ENCODE data around the gene SFMBT1. TPM values are rescaled to one million over a fixed set of nuclear protein-coding genes. Genes with fewer than 3 reads are reported as not detected.

SFMBT1 gene
- total RNA-seq, 1 donor, result 7.5 TPM

- DNase-seq (ENCODE audit: low read depth), result no peak
- H3K4me3 ChIP-seq (ENCODE audit: low read depth, low read length), result no peak overlapping the region
- no peak for TF ChIP-seq CTCF (IDR thresholded peaks at IDR 0.05; ENCODE audit: insufficient read depth, low read length)
These were observed 158.7 kb downstream of the SFMBT1 start for GRCh38 chr3:52887166-52887565.

DNA sequence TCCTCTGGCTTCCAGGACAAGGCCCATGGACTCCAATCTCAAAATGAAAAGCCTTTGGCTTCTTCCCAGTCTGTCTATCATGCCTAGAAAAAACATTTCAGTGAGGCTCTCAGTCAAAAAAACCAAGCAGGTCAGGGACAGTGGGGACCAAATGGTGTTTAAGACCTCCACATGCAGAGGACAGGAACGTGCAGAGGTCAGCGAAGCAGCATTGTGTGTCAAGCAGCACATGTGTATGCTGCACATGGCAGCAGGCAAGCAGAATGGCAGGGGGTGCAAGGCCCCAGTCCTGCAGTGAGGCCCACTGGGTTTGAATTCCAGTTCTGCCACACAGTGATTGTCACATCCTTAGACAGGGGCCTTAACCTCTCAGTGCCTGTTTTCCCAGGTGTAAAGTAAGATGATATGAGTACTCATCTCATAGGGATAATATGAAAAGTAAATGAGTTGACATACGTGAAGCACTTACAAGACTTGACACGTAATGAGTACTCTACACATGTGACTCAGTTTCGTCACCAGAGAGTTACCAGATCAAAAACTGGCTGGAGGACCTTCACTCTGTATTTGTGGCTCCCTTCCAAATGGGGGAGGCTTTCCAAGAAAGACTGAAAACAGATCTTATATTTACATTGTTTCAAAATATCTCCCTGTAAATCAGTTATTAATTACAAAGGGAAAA lies 159.7 kb downstream of the SFMBT1 start:
- TF ChIP-seq CTCF (IDR thresholded peaks at IDR 0.05; ENCODE audit: insufficient read depth, low read length), result no peak
- DNase-seq (ENCODE audit: low read depth), result no peak
- H3K4me3 ChIP-seq (ENCODE audit: low read depth, low read length), result no peak overlapping the region

- H3K4me3 ChIP-seq (ENCODE audit: low read depth, low read length), result no peak overlapping the region
- no peak for TF ChIP-seq CTCF (IDR thresholded peaks at IDR 0.05; ENCODE audit: insufficient read depth, low read length)
- DNase-seq (ENCODE audit: low read depth), result no peak
These were observed 163.5 kb downstream of the SFMBT1 start for GRCh38 chr3:52882377-52882776.

DNA sequence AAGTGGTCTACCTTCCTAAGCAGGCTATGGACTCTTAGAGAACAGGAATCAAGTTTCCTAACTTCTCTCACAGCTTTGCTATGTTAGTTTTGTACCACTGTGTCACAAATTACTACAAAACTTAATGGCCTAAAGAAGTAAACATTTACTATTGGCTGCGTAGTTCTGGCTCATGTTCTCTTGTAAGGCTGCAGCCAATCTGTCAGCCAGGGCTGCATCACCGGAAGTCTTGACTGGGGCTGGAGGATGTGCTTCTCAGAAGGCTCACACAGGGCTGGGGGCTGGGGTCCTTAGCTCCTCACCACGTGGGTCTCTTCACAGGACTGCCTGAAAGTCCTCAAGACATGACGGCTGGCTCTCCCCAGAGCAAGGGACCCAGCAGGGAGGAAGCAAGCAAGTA lies 164.0 kb downstream of the SFMBT1 start:
- H3K4me3 ChIP-seq (ENCODE audit: low read depth, low read length), result no peak overlapping the region
- no peak for TF ChIP-seq CTCF (IDR thresholded peaks at IDR 0.05; ENCODE audit: insufficient read depth, low read length)
- DNase-seq (ENCODE audit: low read depth), result no peak

DNA sequence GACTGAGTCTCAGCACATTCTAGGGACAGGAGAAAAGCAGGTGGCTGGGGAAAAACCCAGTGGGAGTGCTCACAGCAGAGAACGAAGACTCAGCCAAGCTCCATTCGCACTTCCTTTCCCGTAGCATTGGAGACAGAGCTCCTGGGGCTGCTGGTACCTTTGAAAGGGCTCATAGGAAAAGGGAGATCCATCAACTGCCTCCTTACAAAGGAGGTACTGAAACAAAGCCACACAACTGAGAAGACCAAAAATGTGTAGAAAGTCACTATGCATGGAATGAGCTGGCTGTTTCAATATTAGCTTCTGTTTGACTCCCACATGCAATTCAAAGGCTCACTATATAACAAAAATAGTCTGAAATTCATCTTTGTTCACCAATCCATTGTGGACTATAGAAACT lies 165.4 kb downstream of the SFMBT1 start:
- no peak for TF ChIP-seq CTCF (IDR thresholded peaks at IDR 0.05; ENCODE audit: insufficient read depth, low read length)
- no peak overlapping the region for H3K4me3 ChIP-seq (ENCODE audit: low read depth, low read length)
- no peak for DNase-seq (ENCODE audit: low read depth)

DNA sequence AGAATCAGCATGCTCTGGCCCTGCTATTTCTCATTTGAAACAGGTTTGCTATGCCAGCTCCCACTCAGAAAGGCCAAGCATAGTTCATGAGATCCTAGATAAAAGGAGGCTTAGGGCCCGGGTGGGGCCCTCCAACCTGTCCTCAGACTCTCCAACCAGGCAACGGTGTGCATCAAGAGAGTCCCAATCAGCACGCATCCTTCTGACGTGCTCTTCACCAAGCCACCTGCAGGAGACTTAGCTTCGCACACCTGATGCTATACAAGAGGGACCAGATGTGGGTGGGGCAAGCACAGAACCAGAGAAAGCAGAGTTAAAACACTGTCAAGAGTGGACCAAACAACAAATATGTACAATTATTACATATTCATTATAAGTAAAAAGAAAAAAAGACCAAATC lies 165.8 kb downstream of the SFMBT1 start:
- no peak overlapping the region for H3K4me3 ChIP-seq (ENCODE audit: low read depth, low read length)
- TF ChIP-seq CTCF (IDR thresholded peaks at IDR 0.05; ENCODE audit: insufficient read depth, low read length), result no peak
- no peak for DNase-seq (ENCODE audit: low read depth)

DNA sequence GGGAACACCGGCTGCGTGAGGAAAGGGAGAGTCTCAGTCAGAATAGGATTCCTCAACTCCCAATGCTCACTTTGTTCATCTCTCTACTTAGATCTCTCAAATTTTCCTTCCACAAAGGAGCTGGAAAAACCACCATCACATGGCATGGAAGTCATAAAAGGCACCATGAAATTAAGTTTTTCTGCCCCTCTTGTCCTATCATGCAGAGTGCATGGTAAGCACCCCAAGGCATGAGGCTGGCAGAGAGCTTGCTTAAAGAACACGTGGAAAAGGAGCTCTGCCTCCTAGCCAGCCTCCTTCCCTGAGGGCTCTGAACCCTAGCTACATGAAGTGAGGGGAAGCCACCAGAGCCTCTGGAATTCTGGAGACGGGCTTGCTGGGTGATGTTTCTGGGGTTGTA lies 166.3 kb downstream of the SFMBT1 start:
- TF ChIP-seq CTCF (IDR thresholded peaks at IDR 0.05; ENCODE audit: insufficient read depth, low read length), result no peak
- no peak overlapping the region for H3K4me3 ChIP-seq (ENCODE audit: low read depth, low read length)
- no peak for DNase-seq (ENCODE audit: low read depth)

All from fibroblast of the aortic adventitia (primary cell).